Adipocyte (in vitro differentiated cells): ENCODE results near the gene RTRAF.

Source experiments
- DNase-seq: peaks from one replicate; pipeline ENCODE4 v3.0.0-alpha.2; 2015; ENCODE audit warnings: low read depth
- H3K27me3 ChIP-seq: replicated peaks from 2 replicates; pipeline ENCODE4 v1.7.0; 2013; ENCODE audit warnings: mild to moderate bottlenecking, low read length, moderate library complexity; ENCODE audit not compliant: control insufficient read depth, insufficient read depth
- H3K36me3 ChIP-seq: 2 replicates; pipeline ENCODE4 v1.7.0; 2013; ENCODE audit warnings: low read length, mild to moderate bottlenecking, moderate library complexity; ENCODE audit not compliant: control insufficient read depth, insufficient read depth, severe bottlenecking
- H3K4me1 ChIP-seq: 2 replicates; pipeline ENCODE4 v1.7.0; 2013; ENCODE audit warnings: mild to moderate bottlenecking, low read length, moderate library complexity; ENCODE audit not compliant: control insufficient read depth, insufficient read depth
- H3K4me3 ChIP-seq: 2 replicates; pipeline ENCODE4 v1.7.0; 2013; ENCODE audit warnings: mild to moderate bottlenecking, low read length, moderate library complexity
- H3K9ac ChIP-seq: 2 replicates; pipeline ENCODE4 v1.7.0; 2013; ENCODE audit warnings: mild to moderate bottlenecking, low read length, moderate library complexity
- H3K9me3 ChIP-seq: 2 replicates; pipeline ENCODE4 v1.7.0; 2013; ENCODE audit warnings: mild to moderate bottlenecking, low read length, moderate library complexity; ENCODE audit not compliant: control insufficient read depth

RTRAF gene

DNA sequence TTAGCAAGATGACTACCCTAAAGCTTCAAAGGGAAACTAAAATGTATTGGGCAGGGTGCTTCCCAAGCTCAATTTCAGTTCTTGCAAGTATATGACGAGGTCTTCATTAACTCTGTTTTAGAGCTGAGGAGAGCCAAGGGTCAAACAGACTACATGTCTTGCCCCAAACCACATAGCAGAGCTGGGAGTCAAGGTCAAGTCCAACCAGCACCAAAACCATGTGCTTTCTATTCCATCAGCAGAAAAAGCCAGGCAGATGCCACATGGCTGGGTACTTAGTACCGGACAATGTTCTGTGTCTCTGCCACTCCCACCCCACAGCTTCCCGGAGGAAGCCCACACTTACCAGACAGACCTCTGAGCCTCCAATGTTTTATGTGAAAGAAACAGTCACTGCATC, 61.9 kb downstream of the RTRAF start:
- Histone ChIP-seq H3K4me1 (peaks cover 94% of the 10 kb centered on the region), H3K4me3 (peak overlapping the region; percentile 55), H3K27me3 (no peaks in the 10 kb centered on the region), H3K9me3 (no peaks in the 10 kb centered on the region), H3K9ac (peak overlapping the region; percentile 80), H3K36me3 (peaks cover 13% of the 10 kb centered on the region)
- DNase-seq: no peak

DNA sequence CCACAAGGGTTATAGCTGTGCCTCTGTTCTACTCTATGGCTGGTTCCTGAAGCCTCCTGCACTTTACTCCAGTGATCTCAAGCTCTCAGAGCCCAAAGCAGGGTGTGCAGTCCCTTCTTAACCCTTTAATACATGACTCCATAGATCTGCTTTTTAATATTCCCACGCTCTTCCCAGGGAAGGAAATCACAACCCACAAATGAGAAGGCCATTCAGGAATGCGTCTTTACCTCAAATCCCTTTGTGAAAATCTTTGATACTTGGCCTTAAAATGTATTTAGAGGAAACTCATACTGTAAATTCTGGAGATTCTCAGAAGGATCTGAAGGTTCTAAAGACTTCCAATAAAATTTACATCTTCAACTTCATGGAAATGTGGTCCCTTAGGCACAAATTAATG, 62.5 kb downstream of the RTRAF start:
- peaks cover 13% of the 10 kb centered on the region for H3K36me3 ChIP-seq
- no peaks in the 10 kb centered on the region for H3K9me3 ChIP-seq
- DNase-seq: no peak
- H3K4me1 ChIP-seq: peaks cover 88% of the 10 kb centered on the region
- H3K4me3 ChIP-seq: peak overlapping the region; percentile 55
- peak overlapping the region; percentile 80 for H3K9ac ChIP-seq
- H3K27me3 ChIP-seq: no peaks in the 10 kb centered on the region

GRCh38 chr14:52052288-52052943, 63.1 kb downstream of the RTRAF start:
- Histone ChIP-seq H3K9me3 (no peaks in the 10 kb centered on the region), H3K4me3 (peak overlapping the region; percentile 58), H3K36me3 (peaks cover 10% of the 10 kb centered on the region), H3K9ac (peak overlapping the region; percentile 80), H3K4me1 (peaks cover 84% of the 10 kb centered on the region), H3K27me3 (no peaks in the 10 kb centered on the region)
- DNase-seq: peak; percentile 45

GRCh38 chr14:52053044-52053443, 63.7 kb downstream of the RTRAF start:
- Histone ChIP-seq H3K9ac (peak overlapping the region; percentile 80), H3K4me3 (peak overlapping the region; percentile 58), H3K4me1 (peaks cover 82% of the 10 kb centered on the region), H3K27me3 (no peaks in the 10 kb centered on the region), H3K9me3 (no peaks in the 10 kb centered on the region), H3K36me3 (peaks cover 14% of the 10 kb centered on the region)
- no peak for DNase-seq

- H3K9ac ChIP-seq: peak overlapping the region; percentile 70
- H3K4me3 ChIP-seq: peak overlapping the region; percentile 43
- no peak for DNase-seq
- H3K9me3 ChIP-seq: no peaks in the 10 kb centered on the region
- peaks cover 82% of the 10 kb centered on the region for H3K4me1 ChIP-seq
- H3K27me3 ChIP-seq: no peaks in the 10 kb centered on the region
- peaks cover 26% of the 10 kb centered on the region for H3K36me3 ChIP-seq
Observed at GRCh38 chr14:52054678-52055077, 65.3 kb downstream of the RTRAF start.

DNA sequence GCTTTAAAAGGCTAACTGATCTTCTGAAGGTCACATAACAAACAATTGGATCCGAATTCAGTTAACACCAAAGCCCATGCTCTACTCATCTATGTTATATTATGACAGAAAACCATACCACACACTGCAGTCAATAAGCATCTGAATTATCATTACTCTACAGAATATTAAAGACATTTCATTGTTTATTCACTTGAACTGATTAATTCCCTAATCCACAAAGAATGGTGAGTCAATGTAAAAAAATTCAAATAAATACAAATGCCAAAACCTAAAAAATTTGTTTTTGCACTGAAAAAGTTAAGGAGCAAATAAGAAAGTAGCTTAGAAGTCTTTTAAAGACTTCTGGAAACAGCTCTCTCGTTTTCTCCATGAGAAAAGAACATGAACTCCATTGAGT, 65.8 kb downstream of the RTRAF start:
- peaks cover 26% of the 10 kb centered on the region for H3K36me3 ChIP-seq
- H3K4me3 ChIP-seq: peak overlapping the region; percentile 43
- H3K4me1 ChIP-seq: peaks cover 82% of the 10 kb centered on the region
- no peaks in the 10 kb centered on the region for H3K27me3 ChIP-seq
- no peaks in the 10 kb centered on the region for H3K9me3 ChIP-seq
- H3K9ac ChIP-seq: peak overlapping the region; percentile 70
- no peak for DNase-seq

DNA sequence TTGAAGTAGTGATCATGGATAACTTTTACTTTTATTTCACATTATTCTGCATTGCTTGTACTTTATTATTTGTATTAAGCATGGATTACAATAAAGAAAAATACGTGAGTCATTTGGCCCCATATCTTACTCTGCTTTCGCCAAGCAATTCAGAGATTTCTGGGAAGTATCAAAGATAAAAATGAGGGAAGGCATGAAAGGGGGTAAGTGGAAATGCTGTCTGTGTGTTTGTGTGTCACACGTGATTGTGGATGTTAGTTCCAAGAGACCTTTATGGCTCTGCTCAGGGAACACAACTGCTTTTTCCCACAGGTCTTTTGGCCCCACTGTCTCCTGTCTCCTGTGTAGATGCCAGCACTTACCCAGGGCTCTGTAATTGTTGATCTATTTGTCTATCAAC, 69.0 kb downstream of the RTRAF start:
- DNase-seq: no peak
- Histone ChIP-seq H3K36me3 (peaks cover 26% of the 10 kb centered on the region), H3K9me3 (no peaks in the 10 kb centered on the region), H3K4me3 (no peak overlapping the region), H3K27me3 (no peaks in the 10 kb centered on the region), H3K9ac (no peak overlapping the region), H3K4me1 (peaks cover 79% of the 10 kb centered on the region)

- Histone ChIP-seq H3K4me3 (peak overlapping the region; percentile 43), H3K27me3 (no peaks in the 10 kb centered on the region), H3K9ac (peak overlapping the region; percentile 69), H3K4me1 (peaks cover 79% of the 10 kb centered on the region), H3K36me3 (peaks cover 17% of the 10 kb centered on the region), H3K9me3 (no peaks in the 10 kb centered on the region)
- no peak for DNase-seq
Observed at GRCh38 chr14:52059649-52060048, 70.3 kb downstream of the RTRAF start.

- DNase-seq: no peak
- Histone ChIP-seq H3K36me3 (peaks cover 17% of the 10 kb centered on the region), H3K27me3 (no peaks in the 10 kb centered on the region), H3K4me3 (peak overlapping the region; percentile 43), H3K9me3 (no peaks in the 10 kb centered on the region), H3K9ac (peak overlapping the region; percentile 69), H3K4me1 (peaks cover 78% of the 10 kb centered on the region)
Observed at GRCh38 chr14:52060080-52060479, 70.7 kb downstream of the RTRAF start.
